ENCODE results near the gene IFIT1B.

The IFIT1B gene

GRCh38 chr10:89363729-89364442, 14.0 kb upstream of the IFIT1B start:
- H3K4me3 ChIP-seq (ENCODE audit: low read depth, low read length): no peak overlapping the region
- POLR2A ChIA-PET: interaction anchor here (1.6 kb wide), 1 partner anchor 12 kb away, joined by 4 read pairs; no protein-coding TSS in a partner anchor
- DNase-seq (ENCODE audit: low read depth, low spot score): no peak
- no peak for TF ChIP-seq CTCF (IDR thresholded peaks at IDR 0.05; ENCODE audit: insufficient read depth, low read length, missing control alignments)
- CTCF ChIA-PET: interaction anchor here (0.9 to 2.1 kb wide), 3 partner anchors 8 to 23 kb away, joined by 3 to 6 read pairs (median 4); no protein-coding TSS in a partner anchor

DNA sequence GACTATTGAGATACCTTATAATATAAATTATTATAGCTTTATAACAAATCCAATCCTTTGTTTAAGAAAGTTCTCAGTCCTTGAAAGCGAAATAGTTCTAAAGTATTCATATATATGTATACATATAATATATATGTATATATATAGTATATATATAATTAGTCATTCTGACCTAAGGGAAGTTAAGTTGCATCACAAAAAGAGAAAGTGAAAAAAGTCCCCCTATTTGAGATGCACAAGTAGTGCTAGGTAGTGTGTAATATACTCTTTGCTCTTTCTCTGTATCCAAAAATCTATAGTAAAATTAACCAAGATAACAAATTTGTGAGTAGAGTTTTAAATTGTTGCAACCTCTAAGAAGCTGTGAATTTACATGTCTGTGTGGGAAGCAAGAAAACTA, 13.3 kb upstream of the IFIT1B start:
- no peak for DNase-seq (ENCODE audit: low read depth, low spot score)
- ChIA-PET POLR2A (interaction anchor here (1.6 kb wide), 1 partner anchor 12 kb away, joined by 4 read pairs; no protein-coding TSS in a partner anchor), CTCF (interaction anchor here (0.5 to 2.1 kb wide), 4 partner anchors 8 to 32 kb away, joined by 3 to 6 read pairs (median 4); no protein-coding TSS in a partner anchor)
- TF ChIP-seq CTCF (IDR thresholded peaks at IDR 0.05; ENCODE audit: insufficient read depth, low read length, missing control alignments): no peak
- no peak overlapping the region for H3K4me3 ChIP-seq (ENCODE audit: low read depth, low read length)

GRCh38 chr10:89367529-89367928, 10.3 kb upstream of the IFIT1B start:
- TF ChIP-seq CTCF (IDR thresholded peaks at IDR 0.05; ENCODE audit: insufficient read depth, low read length, missing control alignments): no peak
- CTCF ChIA-PET: interaction anchor here (0.7 to 9.5 kb wide), 14 partner anchors 11 to 155 kb away, joined by 3 to 75 read pairs (median 20); partner anchors contain the start of genes IFIT1 and LIPA
- DNase-seq (ENCODE audit: low read depth, low spot score): no peak
- POLR2A ChIA-PET: no interaction called here
- H3K4me3 ChIP-seq (ENCODE audit: low read depth, low read length): no peak overlapping the region

- TF ChIP-seq CTCF (IDR thresholded peaks at IDR 0.05; ENCODE audit: insufficient read depth, low read length, missing control alignments): no peak
- H3K4me3 ChIP-seq (ENCODE audit: low read depth, low read length): no peak overlapping the region
- no peak for DNase-seq (ENCODE audit: low read depth, low spot score)
- ChIA-PET POLR2A (no interaction called here), CTCF (interaction anchor here (0.9 to 9.5 kb wide), 23 partner anchors 9 to 167 kb away, joined by 3 to 75 read pairs (median 16); partner anchors contain the start of genes IFIT1, LIPA and SLC16A12)
Observed at GRCh38 chr10:89368129-89368528, 9.7 kb upstream of the IFIT1B start.

DNA sequence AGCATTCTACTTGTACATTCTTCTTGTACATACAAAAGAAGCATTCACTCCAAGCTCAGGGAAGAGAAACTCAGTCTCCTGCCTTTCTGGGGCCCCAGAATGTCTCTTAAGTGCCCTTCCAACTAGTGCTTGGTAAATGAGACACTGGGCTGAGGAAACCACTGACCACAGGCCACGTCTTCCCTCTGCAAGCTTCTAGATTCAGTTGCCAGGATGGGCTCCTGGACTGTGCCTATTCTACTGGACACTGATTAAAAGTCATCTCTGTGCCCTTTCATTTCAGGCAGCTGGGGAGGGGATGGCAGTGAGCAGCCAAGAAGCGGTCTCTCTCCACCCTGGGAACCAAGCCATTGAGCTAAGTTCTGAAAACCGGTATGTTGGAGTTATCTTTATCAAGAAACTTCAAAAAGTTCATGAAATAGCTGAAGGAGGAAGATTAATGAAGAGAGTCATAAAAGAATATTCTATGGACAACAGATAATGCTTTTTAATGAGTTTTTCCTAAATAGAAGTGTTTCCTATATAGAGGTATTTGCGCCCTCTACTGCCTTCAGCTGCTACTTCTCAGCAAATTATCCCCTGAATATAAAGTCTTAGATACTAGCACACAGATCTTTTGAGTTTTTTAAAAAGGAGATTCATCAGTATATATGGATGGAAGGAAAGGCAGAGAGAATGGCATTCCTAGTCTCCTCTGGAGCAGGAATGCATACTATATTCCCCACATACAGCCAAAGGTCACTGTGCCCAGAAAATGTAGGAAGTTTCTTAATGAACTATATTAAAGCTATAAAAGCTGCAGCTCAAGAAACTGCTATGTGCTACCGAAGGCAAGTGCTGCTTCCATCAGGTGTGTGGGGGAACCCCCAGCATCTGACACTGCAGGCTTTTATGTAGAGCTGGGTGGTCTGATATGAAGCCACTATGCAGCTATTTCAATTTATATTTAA, 8.4 kb upstream of the IFIT1B start:
- peak; percentile 35 for TF ChIP-seq CTCF (IDR thresholded peaks at IDR 0.05; ENCODE audit: insufficient read depth, low read length, missing control alignments)
- H3K4me3 ChIP-seq (ENCODE audit: low read depth, low read length): no peak overlapping the region
- POLR2A ChIA-PET: interaction anchor here (2.0 kb wide), 1 partner anchor 17 kb away, joined by 9 read pairs; no protein-coding TSS in a partner anchor
- no peak for DNase-seq (ENCODE audit: low read depth, low spot score)
- CTCF ChIA-PET: interaction anchor here (0.6 to 9.5 kb wide), 48 partner anchors 8 to 340 kb away, joined by 3 to 75 read pairs (median 6); partner anchors contain the start of genes IFIT1, IFIT2, IFIT3 and IFIT5

All from AG04449 (cell line).